GM12873 (cell line): ENCODE data around the gene NKX1-1.

Experiments used
- CTCF ChIP-seq: IDR thresholded peaks from 2 replicates; pipeline ENCODE4 v1.5.1; 2012; ENCODE audit warnings: low read depth, mild to moderate bottlenecking, moderate library complexity, low read length, control low read depth; ENCODE audit not compliant: insufficient read depth; ENCODE audit errors: missing control alignments

Gene NKX1-1

DNA sequence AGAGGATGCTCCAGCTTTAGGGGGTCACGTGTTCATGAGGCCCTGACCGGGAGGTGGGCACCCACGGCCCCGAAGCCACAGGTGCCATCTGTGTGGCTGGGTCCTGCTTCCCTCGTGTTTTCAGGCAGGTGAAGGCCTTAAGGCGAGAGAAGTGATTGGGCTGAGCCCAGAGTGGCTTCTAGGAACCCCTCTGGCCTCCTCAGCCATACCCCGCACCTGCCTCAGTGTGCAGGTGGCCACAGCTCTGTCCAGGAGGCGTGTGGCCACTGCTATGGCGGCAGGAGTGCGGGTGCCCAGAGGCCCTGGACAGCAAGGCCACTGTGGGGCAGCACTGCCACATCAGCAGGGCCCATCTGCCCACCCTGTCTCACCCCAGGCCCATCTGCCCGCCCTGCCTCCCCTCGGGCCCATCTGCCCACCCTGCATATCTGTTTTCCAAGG lies 25.0 kb downstream of the NKX1-1 start:
- no peak for TF ChIP-seq CTCF

DNA sequence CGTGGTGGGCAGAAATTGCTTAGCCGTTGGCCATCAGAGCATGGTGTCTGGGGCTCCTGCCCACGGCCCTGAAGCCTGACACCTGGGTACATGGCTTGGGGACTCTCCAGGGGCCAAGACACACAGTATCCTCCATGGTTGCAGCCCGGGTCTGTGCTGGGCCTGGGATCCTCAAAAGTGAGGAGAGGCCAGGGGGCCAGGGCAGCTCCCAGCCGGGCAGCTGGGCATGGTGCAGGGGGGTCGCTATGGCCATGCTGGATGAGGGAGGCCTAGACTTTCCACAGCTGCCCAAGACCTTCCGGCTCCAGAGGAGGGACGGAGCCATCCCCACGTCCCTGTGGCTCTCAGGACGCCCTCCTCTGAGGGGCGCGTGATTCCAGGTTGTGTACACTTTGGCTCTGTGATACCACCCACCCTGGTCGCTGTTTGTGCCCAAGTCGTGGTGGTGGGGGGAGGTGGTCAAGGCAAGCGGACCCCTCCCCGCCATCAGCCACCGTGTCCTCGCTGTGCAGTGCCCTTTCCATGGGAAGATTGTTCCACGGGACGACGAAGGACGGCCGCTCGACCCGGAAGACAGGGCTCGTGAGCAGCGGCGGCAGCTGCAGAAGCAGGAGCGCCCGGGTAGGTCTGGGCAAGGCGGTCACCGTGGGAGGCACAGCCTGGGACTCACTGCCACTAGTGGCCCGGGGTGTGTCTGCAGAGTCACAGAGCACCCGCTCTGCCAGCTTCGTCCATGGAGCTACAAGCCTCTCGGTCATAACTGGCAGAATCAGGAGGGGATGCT lies 25.7 kb downstream of the NKX1-1 start:
- no peak for TF ChIP-seq CTCF

DNA sequence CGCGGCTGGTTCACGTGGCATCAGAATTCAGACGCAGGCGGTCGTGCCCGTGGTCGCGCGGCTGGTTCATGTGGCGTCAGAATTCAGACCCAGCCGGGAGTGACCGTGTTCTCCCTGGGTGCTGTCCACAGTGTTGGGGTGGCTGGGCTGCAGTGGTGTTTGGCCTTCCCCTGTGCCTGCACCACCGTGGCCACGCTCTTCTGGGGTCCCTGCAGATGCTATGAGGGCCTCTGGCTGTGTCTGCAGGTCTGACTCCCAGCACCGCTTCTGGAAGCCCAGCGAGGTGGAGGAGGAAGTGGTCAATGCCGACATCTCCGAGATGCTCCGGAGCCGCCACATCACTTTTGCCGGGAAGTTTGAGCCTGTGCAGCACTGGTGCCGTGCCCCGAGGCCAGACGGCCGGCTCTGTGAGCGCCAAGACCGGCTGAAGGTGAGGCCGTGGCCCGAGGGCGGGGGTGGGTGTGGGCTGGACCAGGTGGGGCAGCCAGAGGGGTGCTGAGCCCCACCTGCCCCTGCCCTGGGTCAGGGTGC lies 26.4 kb downstream of the NKX1-1 start:
- no peak for TF ChIP-seq CTCF

- no peak for TF ChIP-seq CTCF
Measured at GRCh38 chr4:1379351-1379781, 26.9 kb downstream of the NKX1-1 start.

GRCh38 chr4:1378559-1379231 lies 27.5 kb downstream of the NKX1-1 start:
- no peak for TF ChIP-seq CTCF

- no peak for TF ChIP-seq CTCF
Measured at GRCh38 chr4:1377606-1378261, 28.5 kb downstream of the NKX1-1 start.
